Activated naive CD4-positive, alpha-beta T cell treated with Interleukin-2 at 50 U/mL for 16 hours (primary cell): ENCODE results near the gene ZSCAN25.
"Not testable (repeated sequence)": the region's sequence is repeated elsewhere in the genome, so short reads cannot be mapped to it uniquely, and the experiment has no call there.

Experiments
- DNase-seq: peaks from one replicate; pipeline ENCODE4 v3.0.0-alpha.2; 2020

Gene ZSCAN25

DNA sequence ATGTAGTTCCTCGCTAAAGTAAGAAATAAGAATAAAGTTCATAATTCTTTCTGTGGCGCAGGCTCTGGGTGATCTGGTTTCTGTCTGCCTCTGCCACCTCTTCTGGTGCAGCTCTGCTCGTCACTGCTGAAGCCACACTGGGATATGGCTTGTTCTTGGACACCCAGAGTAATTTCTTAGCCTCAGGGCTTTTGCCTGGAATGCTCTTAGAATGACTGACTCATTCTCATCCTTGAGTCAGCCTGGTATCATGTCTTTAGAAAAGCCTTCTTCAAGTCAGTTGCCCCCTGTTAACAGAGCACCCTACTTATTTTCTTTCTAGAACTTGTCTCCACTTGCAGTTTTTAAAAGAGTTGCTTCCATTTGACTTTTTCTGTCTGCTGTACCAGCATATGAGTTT lies 2.0 kb downstream of the ZSCAN25 start:
- no peak for DNase-seq

DNA sequence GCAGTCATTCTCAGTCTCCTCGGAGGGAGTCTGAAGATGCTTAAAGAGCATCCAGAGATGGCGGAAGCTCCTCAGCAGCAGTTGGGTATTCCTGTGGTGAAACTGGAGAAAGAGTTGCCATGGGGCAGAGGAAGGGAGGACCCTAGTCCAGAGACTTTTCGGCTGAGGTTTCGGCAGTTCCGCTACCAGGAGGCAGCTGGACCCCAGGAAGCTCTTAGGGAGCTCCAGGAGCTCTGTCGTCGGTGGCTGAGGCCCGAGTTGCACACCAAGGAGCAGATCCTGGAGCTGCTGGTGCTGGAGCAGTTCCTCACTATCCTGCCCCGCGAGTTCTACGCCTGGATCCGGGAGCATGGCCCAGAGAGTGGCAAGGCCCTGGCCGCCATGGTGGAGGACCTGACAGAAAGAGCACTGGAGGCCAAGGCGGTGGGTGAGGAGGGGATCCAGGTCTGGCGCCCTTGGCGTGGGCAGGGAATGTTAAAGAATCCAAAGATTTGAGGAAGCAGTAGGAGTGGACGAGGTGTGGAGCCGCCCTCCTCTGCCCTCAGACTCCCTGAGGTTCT lies 2.9 kb downstream of the ZSCAN25 start:
- DNase-seq, result no peak

DNA sequence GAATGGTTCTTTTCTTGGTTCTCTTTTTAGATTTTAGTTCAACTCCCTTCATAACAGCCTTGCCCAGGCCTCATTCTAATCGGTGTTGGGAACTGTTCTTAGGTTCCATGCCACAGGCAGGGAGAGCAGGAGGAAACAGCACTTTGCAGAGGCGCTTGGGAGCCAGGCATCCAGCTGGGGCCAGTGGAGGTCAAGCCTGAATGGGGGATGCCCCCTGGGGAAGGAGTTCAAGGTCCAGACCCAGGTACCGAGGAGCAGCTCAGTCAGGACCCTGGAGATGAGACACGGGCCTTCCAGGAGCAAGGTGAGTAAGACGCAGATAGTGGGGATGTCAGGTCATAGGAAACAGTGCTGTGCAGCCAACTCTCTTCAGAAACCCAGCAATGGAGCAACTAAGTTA lies 4.5 kb downstream of the ZSCAN25 start:
- no peak for DNase-seq

DNA sequence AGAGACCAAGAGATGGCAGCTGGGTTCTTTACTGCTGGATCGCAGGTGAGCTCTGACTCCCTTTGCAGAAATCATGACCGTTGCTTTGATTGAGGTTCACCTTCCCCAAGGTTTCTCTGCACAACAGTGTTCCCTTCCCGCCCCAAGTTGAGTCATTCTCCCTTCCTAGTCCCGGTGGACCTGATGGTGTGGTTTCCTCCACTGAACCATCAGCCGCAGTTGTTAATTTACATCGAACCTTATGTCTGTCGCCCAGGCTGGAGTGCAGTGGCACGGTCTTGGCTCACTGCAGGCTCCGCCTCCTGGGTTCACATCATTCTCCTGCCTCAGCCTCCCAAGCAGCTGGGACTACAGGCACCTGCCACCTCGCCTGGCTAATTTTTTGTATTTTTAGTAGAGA lies 5.8 kb downstream of the ZSCAN25 start:
- DNase-seq, result no peak

DNA sequence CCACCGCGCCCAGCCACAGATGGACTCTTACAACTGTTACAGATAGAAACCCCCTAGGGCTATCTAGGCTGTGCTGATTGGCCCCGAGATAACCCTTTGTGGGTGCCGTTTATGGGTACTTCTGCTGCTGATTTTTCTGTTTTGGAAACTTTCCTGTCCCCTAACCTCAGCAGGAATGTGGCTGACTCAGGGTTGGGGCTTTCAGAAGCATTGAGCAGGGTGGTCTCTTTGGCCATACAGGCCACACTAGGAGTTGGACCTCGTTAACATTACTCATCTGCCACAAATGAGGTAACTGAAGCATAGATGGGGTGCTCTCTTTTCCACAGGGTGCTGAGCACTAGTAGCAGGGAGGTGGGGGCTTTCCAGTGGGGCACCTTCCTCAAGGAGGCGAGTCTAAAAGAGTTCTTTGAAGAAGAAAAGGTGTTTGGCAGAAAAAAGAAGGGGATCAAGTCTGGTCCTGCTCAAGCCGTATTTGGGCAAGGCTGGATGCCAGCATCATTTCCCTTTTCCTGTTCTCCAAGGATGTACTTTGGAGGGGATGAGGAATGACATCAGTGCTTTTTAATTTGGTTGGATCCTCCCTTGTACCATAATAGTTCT lies 6.4 kb downstream of the ZSCAN25 start:
- no peak for DNase-seq

DNA sequence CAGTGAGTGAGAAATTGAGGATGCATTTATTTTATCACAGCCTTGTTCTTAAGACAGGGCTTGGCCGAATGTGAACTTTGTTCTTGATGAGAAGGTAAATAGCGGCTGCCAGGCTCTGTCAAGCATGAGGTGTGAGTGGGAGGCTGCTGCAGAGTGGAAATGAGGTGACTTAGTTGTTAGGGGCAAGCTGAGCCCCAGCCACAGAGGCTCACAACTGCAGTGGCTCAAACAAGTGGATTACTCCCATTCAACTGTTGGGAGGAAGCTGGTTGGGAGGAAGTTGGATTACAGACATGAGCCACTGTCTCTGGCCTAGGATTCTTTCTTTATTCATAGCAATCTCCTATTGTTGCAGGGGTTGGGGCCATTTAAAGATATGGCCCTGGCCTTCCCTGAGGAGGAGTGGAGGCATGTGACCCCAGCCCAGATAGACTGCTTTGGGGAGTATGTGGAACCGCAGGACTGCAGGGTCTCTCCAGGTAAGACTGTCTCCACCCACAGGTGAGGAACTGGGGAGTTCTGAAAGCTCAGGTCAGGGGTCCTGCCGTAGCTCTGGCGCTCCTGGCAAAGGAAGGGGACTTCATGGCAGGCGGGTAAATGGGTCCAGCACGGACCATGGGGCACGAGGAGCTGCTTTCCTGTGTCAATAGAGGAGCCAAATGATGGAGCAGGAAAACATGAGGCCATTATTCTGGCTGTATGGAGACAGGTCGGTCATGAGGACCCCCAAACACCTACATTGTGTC lies 7.1 kb downstream of the ZSCAN25 start:
- peak; percentile 16 for DNase-seq

DNA sequence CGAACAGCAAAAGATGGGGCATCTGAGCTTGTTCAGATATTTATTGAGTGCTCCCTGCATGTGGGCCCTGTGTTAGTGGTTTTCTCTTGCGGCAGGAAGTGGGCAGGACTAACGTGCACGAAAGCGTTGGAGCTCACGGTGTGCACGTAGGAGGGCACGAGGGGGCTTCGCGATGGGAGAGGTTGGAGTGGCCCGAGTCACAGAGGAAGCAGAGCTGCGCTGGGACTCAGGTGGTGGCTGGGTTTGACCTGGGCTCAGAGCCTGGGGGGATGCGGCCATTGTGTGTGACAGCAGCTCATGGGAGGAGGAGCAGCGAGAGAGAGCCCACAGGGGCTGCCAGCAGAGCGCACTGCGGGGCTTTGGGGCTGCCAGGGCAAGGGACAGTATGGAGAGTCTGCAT lies 7.7 kb downstream of the ZSCAN25 start:
- peak; percentile 58 for DNase-seq

DNA sequence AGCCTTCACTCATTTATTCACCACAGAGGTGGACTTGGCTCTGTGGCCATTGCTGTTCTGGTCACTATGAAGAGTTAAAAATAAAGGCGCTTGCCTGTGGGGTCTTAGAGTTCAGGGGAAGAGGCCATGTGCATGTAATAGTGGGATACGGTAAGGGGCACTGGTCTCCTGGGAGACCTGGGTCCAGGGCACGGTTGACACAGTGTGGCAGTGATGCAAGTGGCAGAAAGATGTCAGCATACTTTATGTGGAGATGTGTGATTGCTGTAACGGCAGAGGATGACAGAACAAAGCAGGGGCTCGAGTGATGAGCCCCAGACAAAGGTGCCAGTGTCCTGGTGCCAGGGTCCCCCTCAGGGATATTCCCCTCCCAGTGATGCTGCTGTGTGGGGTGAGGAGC lies 8.6 kb downstream of the ZSCAN25 start:
- no peak for DNase-seq

DNA sequence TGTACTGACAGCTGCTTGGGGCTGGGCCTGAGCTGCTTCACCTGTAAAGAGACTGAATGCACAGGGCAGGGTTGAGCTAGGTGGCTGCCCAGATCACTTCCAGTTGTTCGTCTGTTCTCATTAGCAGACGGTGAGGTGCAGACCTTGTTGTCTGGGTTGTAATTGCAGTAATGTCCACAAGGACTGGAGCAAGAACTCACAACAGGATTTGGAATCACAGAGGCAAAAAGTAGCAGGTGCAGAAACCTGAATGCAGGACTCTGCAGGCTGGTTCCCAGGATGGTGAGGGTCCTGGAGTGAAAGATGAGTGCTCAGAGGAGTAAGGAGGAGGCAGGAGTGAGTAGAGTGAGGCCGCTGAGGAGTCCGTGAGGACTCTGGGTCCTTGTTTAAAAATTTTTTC lies 9.2 kb downstream of the ZSCAN25 start:
- DNase-seq, result no peak

DNA sequence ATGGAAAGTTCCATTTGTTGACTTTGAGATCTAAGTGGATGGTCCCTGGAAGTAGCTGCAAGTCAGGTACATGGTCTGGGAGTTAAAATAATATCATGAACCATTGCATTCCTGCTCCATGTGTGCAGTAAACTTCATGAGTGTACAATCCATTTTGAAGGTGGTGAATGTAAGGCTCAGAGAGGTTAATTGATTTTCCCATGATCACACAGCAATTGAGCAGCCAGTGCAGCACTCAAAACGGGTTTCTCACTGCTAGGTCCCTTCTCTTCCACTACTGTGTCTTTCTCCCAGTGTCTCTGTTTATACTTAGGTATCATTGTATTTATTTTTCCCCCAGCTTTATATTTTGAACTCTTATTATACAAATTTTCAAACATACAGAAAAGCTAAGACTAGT lies 9.9 kb downstream of the ZSCAN25 start:
- DNase-seq, result no peak

DNA sequence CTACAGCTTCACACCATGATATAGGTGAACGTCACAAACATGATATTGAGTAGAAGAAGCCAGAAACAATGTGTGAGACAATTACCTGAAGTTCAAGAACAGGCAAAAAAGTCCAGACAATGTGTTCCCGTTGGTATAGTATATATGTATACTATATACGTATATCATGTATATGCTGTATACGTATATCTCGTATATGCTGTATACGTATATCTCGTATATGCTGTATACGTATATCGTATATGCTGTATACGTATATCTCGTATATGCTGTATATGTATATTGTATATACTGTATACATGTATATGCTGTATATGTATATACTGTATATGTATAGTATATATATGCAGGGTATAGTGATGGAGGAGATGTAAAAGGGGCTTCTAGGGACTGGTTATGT lies 10.8 kb downstream of the ZSCAN25 start:
- no peak for DNase-seq

DNA sequence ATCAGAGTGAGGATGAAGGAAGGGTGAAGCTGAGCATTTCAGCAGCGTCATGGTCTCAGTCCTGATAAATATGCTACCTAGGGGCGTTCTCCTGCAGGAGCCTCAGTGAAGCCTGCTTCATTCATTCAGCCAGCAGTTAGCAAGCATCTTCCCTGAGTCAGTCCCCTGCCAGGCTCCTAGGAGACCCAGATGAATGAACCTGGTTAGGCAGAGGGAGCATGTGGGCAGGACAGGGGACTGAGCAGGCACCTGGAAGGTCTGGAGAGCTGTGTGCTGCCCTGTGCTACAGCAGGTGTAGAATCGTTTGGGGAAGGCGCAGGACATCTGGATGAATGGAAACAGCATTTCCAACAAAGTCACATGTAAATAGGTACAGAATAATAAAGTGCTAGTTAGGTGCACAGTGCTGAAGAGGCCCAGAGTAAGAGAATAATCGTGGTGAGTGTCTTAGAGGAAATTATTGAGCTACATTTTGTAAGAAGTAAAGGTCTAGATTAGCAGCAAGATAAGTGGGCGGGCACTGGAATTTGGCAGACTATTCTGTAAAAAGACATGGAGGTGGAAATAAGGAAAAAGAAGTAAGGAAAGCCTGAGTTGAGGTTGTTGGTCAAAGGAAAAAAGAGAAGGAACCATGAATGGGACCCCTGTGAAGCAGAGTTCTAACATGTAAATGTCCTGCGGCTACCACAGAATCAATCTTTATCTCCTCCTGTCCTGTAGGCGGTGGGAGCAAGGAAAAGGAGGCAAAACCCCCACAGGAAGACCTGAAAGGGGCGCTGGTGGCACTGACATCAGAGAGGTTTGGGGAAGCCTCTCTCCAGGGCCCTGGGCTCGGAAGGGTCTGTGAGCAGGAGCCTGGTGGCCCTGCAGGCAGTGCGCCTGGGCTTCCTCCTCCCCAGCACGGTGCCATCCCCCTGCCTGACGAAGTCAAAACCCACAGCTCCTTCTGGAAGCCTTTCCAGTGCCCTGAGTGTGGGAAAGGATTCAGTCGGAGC lies 12.0 kb downstream of the ZSCAN25 start:
- no peak for DNase-seq

DNA sequence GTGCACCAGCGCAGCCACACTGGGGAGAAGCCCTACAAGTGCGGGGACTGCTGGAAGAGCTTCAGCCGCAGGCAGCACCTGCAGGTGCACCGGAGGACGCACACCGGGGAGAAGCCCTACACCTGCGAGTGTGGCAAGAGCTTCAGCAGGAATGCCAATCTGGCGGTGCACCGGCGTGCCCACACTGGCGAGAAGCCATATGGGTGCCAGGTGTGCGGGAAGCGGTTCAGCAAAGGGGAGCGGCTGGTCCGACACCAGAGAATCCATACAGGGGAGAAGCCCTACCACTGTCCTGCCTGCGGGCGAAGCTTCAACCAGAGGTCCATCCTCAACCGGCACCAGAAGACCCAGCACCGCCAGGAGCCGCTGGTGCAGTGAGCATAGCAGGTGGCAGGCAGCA lies 12.9 kb downstream of the ZSCAN25 start:
- no peak for DNase-seq

DNA sequence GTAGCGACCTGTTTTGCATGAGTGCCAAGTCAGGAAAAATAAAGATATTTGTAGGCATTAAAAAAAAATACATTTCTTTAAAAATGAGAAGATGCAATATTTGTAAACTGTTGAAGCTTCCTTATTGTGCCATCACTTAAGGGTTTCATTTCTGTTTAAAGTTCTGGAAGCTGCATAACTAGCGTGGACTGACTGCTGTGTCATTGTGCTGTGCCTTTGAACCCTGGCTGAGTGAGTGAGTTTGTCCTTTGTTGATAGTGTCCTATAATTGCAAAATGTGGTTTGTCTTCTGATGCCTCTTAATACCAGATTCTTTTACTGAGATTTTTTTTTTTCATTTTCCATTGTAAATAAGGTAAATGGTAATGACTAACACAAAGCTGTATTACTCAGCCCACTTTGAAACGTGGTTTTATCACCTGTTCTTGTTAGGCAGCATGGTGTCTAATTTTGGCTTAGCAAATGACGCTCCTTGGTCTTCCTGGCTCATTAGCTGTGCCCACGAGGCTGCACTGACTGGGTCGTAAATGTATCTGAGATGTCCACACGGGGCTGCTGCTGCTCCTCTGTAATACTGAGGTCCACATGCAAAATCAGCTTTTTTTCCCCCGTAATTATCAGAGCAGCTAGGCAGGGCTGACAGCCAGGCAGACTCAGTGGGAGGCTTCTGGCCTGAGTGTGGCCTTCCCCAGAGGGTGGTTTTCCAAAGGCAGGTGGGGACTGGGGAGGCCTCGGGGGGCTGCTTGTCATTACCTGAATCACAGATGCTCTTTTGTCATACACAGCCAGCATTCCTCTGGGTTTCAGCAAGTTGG lies 14.8 kb downstream of the ZSCAN25 start:
- peak; percentile 9 for DNase-seq

DNA sequence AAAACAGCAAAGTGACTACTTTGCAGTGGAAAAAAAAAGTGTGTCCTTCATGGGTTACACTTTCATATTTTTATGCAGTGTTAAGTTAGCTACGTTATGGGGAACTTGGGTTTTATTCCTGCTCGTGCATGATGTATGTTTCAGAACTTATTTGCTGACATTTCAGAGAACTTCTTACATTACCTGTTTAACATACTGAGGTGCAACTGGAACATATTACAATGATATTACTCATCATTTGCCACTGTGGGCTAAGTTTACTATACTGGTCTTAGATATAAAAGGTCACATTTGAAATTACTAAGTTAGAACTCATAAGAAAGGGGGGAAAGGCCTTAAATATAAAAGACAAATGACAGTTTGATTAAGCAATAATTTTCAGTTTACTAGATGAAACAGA lies 20.7 kb downstream of the ZSCAN25 start:
- not testable (repeated sequence) for DNase-seq

DNA sequence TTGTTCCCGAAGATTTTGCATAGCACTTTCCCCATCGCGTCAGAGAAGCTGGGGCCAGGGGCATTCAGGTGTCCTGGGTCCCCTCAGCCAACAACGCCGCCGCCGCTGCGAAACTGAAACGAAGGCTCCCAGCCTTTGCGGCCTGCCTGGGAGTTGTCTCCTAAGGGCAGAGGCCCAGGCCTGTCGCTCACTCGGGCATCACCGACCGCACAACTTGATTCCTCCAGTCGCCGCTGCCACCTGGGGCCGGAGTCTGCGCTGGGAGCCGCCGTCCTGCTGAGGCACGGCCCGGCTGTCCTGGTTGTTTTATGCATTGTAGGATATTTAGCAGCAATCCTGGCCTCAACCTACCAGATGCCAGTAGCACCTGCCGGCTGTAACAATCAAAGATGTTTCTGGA lies 22.0 kb downstream of the ZSCAN25 start:
- no peak for DNase-seq

DNA sequence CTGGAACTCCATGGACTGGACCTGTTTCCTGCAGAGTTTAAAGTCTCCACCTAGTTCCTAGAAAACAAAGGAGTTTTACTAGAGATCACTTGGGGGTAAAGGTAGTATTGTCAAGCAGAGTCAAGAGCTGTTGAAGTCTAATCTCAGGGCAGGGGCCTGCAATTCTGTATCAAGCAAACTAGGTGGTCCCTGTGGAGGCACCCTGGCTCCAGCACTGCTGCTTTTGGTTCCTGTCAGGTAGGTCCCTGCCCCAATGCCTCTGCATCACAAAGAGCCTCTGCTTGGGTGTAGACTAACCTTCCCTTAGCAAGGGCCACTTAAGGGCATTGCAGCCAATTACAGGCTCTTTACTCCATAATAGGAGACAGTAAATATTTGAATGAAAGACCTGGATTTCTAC lies 22.5 kb downstream of the ZSCAN25 start:
- no peak for DNase-seq

DNA sequence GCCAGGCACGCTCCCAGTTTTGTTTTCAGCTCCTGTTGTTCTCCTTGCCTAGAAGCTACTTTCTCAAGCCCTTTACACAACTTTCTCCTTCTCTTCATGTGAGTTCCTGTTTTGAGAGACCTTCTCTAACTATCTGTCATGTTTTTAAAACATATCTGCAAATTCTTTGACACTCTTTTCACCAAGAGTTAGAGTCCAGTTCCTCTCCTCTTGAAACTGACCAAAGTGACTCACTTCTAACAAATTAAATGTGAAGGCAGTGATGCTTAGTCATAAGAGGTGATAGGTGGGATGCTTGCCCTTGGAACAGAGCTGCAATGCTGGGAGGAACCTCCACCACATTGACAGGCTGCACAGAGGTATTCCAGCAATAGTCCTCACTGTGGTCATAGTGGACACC lies 25.3 kb downstream of the ZSCAN25 start:
- no peak for DNase-seq

DNA sequence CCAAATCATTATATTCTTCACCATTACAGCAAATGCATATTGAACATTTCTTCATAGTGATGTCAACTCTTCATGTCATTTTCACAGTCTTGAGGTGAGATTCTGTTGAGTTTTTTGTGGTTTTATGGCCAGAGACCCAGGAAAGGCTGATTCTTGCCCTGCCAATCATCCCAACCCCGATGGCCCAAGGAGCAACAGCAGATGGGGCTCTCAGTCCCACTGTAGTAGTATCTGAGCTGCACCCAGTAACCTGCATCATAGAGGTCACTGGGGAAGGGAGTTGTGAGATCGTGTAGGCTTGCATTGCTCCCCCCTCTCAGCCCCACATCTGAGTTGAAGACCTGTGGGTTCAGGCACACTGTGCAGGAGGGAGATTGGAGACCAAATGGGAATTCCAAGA lies 26.7 kb downstream of the ZSCAN25 start:
- DNase-seq, result no peak

DNA sequence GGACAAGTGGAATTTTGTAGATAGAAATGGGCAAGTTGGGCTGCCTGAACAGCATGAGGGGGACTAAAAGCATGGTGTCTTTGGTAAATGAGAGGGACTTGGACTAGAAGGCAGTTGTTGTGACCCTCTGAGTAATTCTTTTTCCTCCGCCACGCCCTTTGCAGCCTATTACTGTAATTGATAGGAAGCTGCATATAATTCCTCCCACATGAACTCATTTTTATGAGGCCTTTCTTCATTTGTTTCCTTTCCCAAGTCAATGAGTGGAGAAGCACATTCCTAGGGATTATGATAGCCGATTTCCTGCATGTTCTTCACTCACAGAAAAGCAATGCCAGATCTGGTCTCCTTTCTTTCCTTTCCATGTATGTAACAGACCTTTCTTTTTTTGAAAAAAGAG lies 27.7 kb downstream of the ZSCAN25 start:
- DNase-seq, result no peak

DNA sequence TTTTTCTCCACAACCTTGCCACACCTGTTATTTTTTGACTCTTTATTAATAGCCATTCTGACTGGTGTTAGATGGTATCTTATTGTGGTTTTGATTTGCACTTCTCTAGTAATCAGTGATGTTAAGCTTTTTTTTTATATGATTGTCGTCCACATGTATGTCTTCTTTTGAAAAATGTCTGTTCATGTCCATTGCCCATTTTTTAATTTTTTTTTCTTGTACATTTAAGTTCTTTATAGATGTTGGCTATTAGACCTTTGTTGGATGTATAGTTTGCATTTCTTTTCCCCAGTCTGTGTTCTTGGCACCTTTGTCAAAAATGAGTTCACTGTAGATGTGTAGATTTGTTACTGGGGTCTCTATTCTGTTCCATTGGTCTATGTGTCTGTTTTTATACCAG lies 28.8 kb downstream of the ZSCAN25 start:
- DNase-seq, result no peak

DNA sequence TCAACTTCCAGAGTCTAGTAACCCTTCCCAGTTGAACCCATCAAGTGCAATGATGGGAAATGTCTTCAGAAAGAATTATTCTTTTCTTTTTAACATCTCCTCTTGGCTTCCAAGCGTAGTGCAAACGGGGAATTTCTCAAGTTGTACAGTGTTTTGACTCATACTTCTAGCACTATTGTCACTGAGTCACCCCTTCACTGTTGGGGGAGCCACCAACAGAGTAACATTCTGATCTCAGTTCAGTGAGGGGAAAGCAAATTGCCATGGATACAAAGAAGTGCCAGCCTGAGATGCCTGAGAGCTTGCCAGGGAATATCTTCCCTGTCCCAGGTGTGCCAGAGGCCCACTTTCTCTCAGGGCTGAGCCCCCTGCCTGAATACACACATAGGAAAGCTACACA lies 32.1 kb downstream of the ZSCAN25 start:
- no peak for DNase-seq

DNA sequence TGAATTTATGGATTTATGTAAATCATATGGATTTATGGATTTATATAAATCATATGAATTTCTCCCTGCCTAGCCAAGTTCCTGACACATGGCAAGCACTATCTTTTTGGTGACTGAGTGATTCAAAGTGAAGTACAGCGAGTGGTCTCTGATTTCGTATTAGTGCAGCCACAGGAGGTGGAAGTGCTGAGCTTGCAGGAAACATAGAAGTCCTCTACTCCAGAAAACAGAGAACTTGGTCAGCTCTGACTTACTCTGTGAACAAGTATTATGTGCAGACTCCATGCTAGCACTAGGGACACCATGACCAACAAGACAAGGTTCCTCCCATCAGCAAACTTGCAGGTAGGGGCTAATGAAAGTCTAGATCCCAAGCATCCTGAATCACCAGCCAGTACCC lies 34.5 kb downstream of the ZSCAN25 start:
- DNase-seq, result no peak
